Measurements from ENCODE around the gene HSD11B1. TPM values are rescaled to one million over a fixed set of nuclear protein-coding genes. Genes with fewer than 3 reads are reported as not detected.

HSD11B1 gene
- total and polyA plus RNA-seq, 5 donors, result 1.0 to 4.3 (median 1.5) TPM

DNA sequence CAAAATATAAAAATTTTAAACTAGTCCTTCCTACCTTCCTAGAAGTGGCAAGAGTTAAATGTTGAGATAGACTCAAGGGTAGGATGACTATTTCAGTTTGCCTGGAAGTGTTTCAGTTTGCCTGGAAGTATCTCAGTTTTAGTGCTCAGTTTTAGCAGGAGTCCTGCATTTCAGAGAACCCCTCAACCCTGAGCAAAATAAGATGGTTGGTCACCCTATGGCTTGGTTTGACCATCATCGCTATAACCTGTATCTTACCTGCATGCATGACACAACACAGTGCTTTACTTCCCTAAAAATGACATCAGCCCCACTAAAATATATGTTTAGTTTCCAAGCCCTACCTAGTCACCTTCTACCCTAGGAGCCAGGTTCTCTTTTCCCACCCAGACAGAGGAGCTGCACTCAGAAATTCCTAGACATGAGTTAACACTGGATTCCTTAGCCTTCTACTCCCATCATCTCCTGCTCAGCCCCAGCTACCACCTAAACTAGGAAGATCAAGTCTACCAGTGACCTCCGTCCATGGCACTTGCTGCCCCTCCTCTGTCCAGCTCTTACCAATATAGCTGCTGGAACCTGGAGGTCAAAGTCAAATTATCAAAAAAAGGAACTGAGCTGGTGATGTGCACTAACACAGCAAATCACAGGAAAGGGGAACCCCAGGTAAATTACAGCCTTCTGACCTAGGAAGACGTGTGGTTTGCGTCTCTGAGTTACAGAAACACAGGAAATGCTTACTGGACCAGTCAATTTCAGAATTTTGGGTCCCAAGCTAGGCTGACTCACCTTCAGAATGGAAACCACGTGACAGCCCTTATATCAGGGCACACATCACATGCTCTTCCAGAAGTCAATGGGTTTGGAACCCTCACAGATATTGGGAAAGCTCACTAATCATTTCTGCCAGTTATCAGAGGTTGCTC is 31.7 kb upstream of the HSD11B1 start:
- peaks cover 8% of the 10 kb centered on the region for H3K4me1 ChIP-seq (ENCODE audit: control insufficient read depth, insufficient read depth, low read length)
- H3K27ac ChIP-seq (ENCODE audit: low read length), result peak overlapping the region; percentile 80
- DNase-seq (no peak), ATAC-seq (no peak)
- intact Hi-C loops (cut with DNase I), result loop anchor here in 1 of 4 donors (10.0 kb wide), 1 partner anchor 48 kb away; no protein-coding TSS in a partner anchor
- H3K27me3 ChIP-seq (ENCODE audit: control insufficient read depth, insufficient read depth), result no peaks in the 10 kb centered on the region
- H3K9me3 ChIP-seq (ENCODE audit: control insufficient read depth, low read length), result no peaks in the 10 kb centered on the region
- WGBS, result 69% methylated on average over 5 of the region's 5 CpGs
- H3K4me3 ChIP-seq (ENCODE audit: low read length), result no peak overlapping the region

DNA sequence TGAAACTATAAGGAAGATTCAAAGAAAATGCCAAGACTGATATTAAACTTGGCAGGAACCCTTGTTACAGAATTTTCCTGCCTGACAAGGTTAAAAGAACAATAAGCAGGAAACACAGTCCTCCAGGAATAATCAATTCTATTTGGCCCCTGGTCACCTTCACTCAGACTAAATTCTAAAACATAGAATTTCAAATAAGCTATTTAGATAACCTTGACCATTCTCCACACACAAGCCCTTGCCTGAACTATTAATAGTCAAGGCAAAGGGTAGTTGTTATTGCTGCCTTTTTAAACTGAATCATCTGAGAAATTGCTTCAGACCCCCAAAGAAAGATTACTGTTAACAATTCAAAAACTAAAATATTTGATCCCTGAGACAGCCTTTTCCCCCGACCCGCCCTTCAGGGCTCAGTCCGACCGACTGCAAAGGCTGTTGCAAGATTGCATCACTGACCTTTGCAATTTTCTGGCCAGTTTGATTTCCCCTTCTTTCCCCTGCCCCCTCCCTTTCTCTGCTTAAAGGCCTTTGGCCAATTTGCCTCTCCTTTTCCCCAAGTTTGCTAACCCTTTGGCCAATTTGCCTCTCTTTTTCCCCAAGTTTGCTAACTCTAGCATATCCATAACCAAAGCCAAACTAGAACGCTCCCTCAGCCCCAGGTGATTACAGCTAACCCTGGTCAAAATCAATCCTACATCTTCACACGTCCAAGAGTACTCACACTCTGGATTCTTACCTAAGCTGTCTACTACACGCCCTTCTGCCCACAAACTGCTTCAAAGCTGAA is 30.8 kb upstream of the HSD11B1 start:
- no peak overlapping the region for H3K4me3 ChIP-seq (ENCODE audit: low read length)
- ATAC-seq, result peak; percentile 9 to 56

DNA sequence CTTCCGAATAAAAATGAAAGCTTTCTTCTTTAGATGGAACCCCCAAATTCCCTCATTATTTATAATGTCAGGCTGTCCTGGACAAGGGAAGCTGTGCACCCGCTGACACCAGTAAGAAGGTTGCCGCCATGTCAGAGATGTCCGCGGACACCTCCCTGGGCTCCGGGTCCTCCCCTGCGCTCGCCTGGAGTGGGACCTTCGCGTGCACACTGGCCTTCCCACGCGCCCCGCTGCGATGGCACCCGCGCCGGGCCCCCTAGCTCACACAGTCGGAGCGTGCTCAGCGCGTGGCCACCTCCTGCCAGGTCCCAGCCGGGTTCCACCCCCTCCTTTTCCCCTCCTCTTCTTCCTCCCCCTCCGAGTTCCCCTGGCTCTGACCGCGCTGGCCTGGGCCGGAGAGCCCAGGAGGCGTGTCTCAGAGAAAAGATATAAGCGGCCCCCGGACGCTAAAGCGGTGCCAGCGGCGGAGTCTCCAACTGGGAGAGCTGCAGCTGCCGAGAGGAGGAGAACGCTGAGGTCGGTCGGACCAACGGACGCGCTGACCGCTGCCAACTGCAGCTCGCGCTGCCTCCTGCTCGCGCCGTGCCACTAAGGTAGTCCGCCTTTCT is 29.6 kb upstream of the HSD11B1 start, which contains the start of gene G0S2:
G0S2 (plus strand) TSS at position 456 of the 608 bp plus-strand sequence. CDS start 273 bp downstream, outside the sequence.
- intact Hi-C loops (cut with DNase I), result loop anchor here in 2 of 4 donors (5.0 to 10.0 kb wide), 2 partner anchors 38 to 50 kb away; no protein-coding TSS in a partner anchor
- Histone ChIP-seq H3K27ac (ENCODE audit: low read length) (peak within 1 kb of the TSS; percentile 65), H3K4me1 (ENCODE audit: control insufficient read depth, insufficient read depth, low read length) (peaks cover 8% of the 10 kb centered on the region), H3K9me3 (ENCODE audit: control insufficient read depth, low read length) (no peaks in the 10 kb centered on the region), H3K27me3 (ENCODE audit: control insufficient read depth, insufficient read depth) (no peaks in the 10 kb centered on the region), H3K4me3 (ENCODE audit: low read length) (peak within 1 kb of the TSS; percentile 27)
- ATAC-seq, result peak; percentile 90 to 93
- WGBS, result 2% methylated on average over 46 of the region's 47 CpGs
- DNase-seq, result peak; percentile 87 to 95 (median 95)

More for the DNA sequence above, 30.8 kb upstream of the HSD11B1 start:
- H3K27ac ChIP-seq (ENCODE audit: low read length), result peak overlapping the region; percentile 65
- no peaks in the 10 kb centered on the region for H3K27me3 ChIP-seq (ENCODE audit: control insufficient read depth, insufficient read depth)
- intact Hi-C loops (cut with DNase I), result loop anchor here in 1 of 4 donors (10.0 kb wide), 1 partner anchor 49 kb away; no protein-coding TSS in a partner anchor
- H3K9me3 ChIP-seq (ENCODE audit: control insufficient read depth, low read length), result no peaks in the 10 kb centered on the region
- H3K4me1 ChIP-seq (ENCODE audit: control insufficient read depth, insufficient read depth, low read length), result peaks cover 8% of the 10 kb centered on the region
- WGBS, result 45% methylated on average over 7 of the region's 7 CpGs
- peak in 2 of 3 donors; percentile 58 to 65 for DNase-seq

DNA sequence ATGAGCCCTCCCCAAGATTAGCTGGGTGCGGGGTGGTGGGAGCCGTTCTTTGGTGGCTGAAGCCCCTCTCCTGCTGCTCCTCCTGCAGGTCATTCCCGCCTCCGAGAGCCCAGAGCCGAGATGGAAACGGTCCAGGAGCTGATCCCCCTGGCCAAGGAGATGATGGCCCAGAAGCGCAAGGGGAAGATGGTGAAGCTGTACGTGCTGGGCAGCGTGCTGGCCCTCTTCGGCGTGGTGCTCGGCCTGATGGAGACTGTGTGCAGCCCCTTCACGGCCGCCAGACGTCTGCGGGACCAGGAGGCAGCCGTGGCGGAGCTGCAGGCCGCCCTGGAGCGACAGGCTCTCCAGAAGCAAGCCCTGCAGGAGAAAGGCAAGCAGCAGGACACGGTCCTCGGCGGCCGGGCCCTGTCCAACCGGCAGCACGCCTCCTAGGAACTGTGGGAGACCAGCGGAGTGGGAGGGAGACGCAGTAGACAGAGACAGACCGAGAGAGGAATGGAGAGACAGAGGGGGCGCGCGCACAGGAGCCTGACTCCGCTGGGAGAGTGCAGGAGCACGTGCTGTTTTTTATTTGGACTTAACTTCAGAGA is 29.0 kb upstream of the HSD11B1 start:
- Histone ChIP-seq H3K9me3 (ENCODE audit: control insufficient read depth, low read length) (no peaks in the 10 kb centered on the region), H3K4me1 (ENCODE audit: control insufficient read depth, insufficient read depth, low read length) (peaks cover 8% of the 10 kb centered on the region), H3K27me3 (ENCODE audit: control insufficient read depth, insufficient read depth) (no peaks in the 10 kb centered on the region), H3K27ac (ENCODE audit: low read length) (peak overlapping the region; percentile 65), H3K4me3 (ENCODE audit: low read length) (peak overlapping the region; percentile 27)
- 2% methylated on average over 34 of the region's 34 CpGs for WGBS
- intact Hi-C loops (cut with DNase I), result loop anchor here in 2 of 4 donors (5.0 to 10.0 kb wide), 2 partner anchors 38 to 51 kb away; no protein-coding TSS in a partner anchor
- ATAC-seq, result peak; percentile 44 to 62
- DNase-seq, result peak; percentile 45 to 79 (median 77)

DNA sequence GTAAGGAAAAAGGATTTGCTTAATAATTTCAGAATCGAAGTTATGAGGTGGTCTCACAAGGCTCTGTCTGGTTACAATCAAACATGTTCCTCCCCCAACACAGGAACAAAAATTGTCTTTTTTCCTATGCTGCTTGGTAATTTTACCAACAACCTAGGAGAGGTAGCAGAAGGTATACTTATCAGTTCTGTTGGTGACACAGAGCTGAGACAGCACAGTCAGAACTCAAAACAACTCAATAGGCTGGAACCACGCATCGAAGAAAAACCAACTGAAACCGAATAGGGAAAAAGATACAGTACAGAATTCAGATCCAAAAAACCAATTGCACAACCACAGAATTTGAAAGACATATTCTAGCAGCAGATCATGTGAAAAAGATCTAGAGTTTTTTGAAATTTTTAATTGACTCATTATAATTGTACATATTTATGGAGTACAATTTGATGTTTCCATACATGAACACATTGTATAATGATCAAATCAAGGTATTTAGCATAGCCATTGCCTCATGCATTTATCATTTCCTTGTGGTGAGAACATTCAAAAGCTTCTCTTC is 25.6 kb upstream of the HSD11B1 start:
- 80% methylated on average over 4 of the region's 4 CpGs for WGBS
- Histone ChIP-seq H3K9me3 (ENCODE audit: control insufficient read depth, low read length) (no peaks in the 10 kb centered on the region), H3K4me3 (ENCODE audit: low read length) (no peak overlapping the region), H3K4me1 (ENCODE audit: control insufficient read depth, insufficient read depth, low read length) (peaks cover 3% of the 10 kb centered on the region), H3K27ac (ENCODE audit: low read length) (no peak overlapping the region), H3K27me3 (ENCODE audit: control insufficient read depth, insufficient read depth) (no peaks in the 10 kb centered on the region)
- no peak for ATAC-seq
- no peak for DNase-seq
- intact Hi-C loops (cut with DNase I), result loop anchor here in 2 of 4 donors (5.0 to 10.0 kb wide), 2 partner anchors 42 to 54 kb away; no protein-coding TSS in a partner anchor

DNA sequence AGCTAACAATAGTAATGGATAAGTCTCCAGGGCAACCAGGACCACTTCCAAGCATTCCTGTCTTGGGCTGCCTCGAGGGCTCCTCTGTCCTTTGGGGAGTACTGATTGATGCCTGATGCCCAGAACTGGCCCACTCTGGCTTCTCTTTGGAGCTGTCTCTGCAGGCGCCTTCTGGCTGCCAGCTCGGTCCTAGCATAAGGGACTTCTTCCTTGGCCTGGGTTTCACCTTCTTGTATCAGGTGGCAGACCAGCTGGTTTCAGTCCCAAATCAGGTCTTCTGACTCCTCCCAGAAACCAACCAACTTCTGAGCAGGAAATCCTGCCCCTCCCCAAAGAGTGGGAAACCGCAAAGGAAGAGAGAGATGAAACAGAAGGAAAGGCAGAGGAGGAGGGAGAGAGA is 18.8 kb upstream of the HSD11B1 start:
- Histone ChIP-seq H3K4me3 (ENCODE audit: low read length) (no peak overlapping the region), H3K27me3 (ENCODE audit: control insufficient read depth, insufficient read depth) (no peaks in the 10 kb centered on the region), H3K9me3 (ENCODE audit: control insufficient read depth, low read length) (no peaks in the 10 kb centered on the region), H3K27ac (ENCODE audit: low read length) (no peak overlapping the region), H3K4me1 (ENCODE audit: control insufficient read depth, insufficient read depth, low read length) (peaks cover 17% of the 10 kb centered on the region)
- DNase-seq (no peak), ATAC-seq (no peak)
- 63% methylated on average over 4 of the region's 4 CpGs for WGBS
- intact Hi-C loops (cut with DNase I), result loop anchor here in 1 of 4 donors (5.0 kb wide), 1 partner anchor 44 kb away; no protein-coding TSS in a partner anchor

DNA sequence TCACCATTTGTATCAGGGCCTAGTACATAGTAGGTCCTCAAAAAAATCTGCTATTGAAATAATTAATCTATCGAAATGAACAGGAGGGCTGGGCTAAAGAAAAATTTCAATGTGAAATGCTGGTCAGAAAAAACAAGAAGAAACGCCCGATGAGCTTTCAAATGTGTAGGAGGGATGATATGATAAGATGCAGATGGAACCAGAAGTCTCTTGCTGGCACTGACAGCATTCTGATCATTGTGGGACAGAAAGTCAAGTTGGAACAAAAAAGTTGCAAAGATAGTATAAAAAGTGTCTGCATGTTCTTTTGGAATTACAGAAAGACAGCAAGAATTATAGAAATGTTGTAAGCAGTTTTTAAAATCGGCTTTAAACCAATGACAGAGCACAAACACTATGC is 18.3 kb upstream of the HSD11B1 start:
- H3K27me3 ChIP-seq (ENCODE audit: control insufficient read depth, insufficient read depth), result no peaks in the 10 kb centered on the region
- H3K27ac ChIP-seq (ENCODE audit: low read length), result no peak overlapping the region
- 45% methylated on average over 4 of the region's 4 CpGs for WGBS
- ATAC-seq (no peak), DNase-seq (no peak)
- intact Hi-C loops (cut with DNase I), result loop anchor here in 1 of 4 donors (5.0 kb wide), 1 partner anchor 44 kb away; no protein-coding TSS in a partner anchor
- H3K4me3 ChIP-seq (ENCODE audit: low read length), result no peak overlapping the region
- no peaks in the 10 kb centered on the region for H3K9me3 ChIP-seq (ENCODE audit: control insufficient read depth, low read length)
- peaks cover 17% of the 10 kb centered on the region for H3K4me1 ChIP-seq (ENCODE audit: control insufficient read depth, insufficient read depth, low read length)

DNA sequence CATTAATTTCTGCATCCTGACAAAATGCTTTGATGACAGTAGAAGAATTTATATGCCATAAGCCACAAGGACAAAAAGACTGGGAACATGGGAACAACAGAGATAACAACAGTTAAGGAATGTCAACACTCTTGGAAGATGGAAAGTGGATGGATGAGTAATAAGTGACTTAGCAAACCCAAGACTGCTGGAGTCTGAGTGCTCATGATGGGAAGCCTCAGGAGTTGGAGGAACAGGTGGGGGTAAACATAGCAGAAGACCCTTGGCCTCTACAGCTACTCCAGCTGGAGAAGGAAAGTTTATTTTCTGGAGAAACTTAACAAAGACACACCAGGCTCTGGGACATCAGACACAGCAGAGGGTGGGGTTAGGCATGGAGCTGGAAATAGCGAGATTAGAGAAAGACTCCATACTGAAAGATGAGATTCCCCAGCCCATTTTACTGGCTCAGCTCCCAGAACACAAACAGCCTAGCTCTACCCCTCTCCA is 15.9 kb upstream of the HSD11B1 start:
- peak overlapping the region; percentile 62 for H3K27ac ChIP-seq (ENCODE audit: low read length)
- H3K27me3 ChIP-seq (ENCODE audit: control insufficient read depth, insufficient read depth), result no peaks in the 10 kb centered on the region
- peak; percentile 67 to 77 for ATAC-seq
- intact Hi-C loops (cut with DNase I), result loop anchor here in 1 of 4 donors (5.0 kb wide), 1 partner anchor 46 kb away; no protein-coding TSS in a partner anchor
- H3K4me3 ChIP-seq (ENCODE audit: low read length), result no peak overlapping the region
- no peaks in the 10 kb centered on the region for H3K9me3 ChIP-seq (ENCODE audit: control insufficient read depth, low read length)
- peaks cover 17% of the 10 kb centered on the region for H3K4me1 ChIP-seq (ENCODE audit: control insufficient read depth, insufficient read depth, low read length)
- DNase-seq, result peak in 1 of 3 donors; percentile 53
- 31% methylated on average over 1 of the region's 1 CpG for WGBS

DNA sequence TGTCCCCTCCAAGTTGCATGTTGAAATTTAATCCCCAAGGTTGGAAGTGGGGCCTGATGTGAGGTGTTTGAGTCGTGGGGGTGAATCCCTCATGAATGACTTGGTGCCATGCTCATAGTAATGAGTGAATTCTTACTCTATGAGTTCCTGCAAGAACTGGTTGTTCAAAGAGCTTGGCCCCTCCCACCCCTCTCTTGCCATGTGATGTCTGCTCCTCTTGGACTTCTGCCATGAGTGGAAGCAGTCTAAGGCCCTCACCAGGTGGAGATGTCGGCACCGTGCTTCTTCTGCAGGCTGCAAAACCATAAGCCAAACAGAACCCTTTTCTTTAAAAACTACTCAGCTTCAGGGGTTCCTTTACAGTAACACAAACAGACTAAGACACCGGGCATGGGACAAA is 15.2 kb upstream of the HSD11B1 start:
- peak in 1 of 3 donors; percentile 52 for DNase-seq
- H3K27ac ChIP-seq (ENCODE audit: low read length), result no peak overlapping the region
- WGBS, result 45% methylated on average over 4 of the region's 4 CpGs
- H3K9me3 ChIP-seq (ENCODE audit: control insufficient read depth, low read length), result no peaks in the 10 kb centered on the region
- no peak overlapping the region for H3K4me3 ChIP-seq (ENCODE audit: low read length)
- H3K4me1 ChIP-seq (ENCODE audit: control insufficient read depth, insufficient read depth, low read length), result peaks cover 17% of the 10 kb centered on the region
- intact Hi-C loops (cut with DNase I), result loop anchor here in 1 of 4 donors (5.0 kb wide), 1 partner anchor 47 kb away; no protein-coding TSS in a partner anchor
- ATAC-seq, result no peak
- no peaks in the 10 kb centered on the region for H3K27me3 ChIP-seq (ENCODE audit: control insufficient read depth, insufficient read depth)

All from right cardiac atrium (tissue), 5 donors.